ENCODE results near the gene CHRM1. TPM values are rescaled to one million over a fixed set of nuclear protein-coding genes. Genes with fewer than 3 reads are reported as not detected.

Gene CHRM1
- total and polyA plus RNA-seq, 2 of the 13 experiments (the other 11 are each of a cell fraction or from before 2014, with no cell fraction given), result not detected

DNA sequence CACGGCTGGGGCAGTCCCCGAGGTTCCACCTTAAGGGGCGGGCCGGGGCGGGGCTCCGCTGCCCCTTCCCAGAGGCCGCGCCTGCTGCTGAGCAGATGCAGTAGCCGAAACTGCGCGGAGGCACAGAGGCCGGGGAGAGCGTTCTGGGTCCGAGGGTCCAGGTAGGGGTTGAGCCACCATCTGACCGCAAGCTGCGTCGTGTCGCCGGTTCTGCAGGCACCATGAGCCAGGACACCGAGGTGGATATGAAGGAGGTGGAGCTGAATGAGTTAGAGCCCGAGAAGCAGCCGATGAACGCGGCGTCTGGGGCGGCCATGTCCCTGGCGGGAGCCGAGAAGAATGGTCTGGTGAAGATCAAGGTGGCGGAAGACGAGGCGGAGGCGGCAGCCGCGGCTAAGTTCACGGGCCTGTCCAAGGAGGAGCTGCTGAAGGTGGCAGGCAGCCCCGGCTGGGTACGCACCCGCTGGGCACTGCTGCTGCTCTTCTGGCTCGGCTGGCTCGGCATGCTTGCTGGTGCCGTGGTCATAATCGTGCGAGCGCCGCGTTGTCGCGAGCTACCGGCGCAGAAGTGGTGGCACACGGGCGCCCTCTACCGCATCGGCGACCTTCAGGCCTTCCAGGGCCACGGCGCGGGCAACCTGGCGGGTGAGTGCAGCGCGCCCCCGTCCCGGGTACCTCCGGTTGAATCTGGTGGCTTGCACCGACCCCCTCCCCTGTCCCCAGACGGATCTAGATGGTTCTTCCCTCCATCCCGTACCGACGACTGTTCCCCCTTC is 40.2 kb downstream of the CHRM1 start, which contains the start of gene SLC3A2 (continued):
- TF ChIP-seq ZNF550 (CRISPR knock-in tag; IDR thresholded peaks at IDR 0.05; ENCODE audit: borderline replicate concordance) (0 out of 2 replicates have a peak, but pooled peaks have one; percentile 61), ARNT2 (CRISPR knock-in tag; IDR thresholded peaks at IDR 0.05; ENCODE audit: low read depth) (peak; percentile 68), CEBPG (CRISPR knock-in tag; IDR thresholded peaks at IDR 0.05) (0 out of 2 replicates have a peak, but pooled peaks have one; percentile 17), ZFP82 (CRISPR knock-in tag; IDR thresholded peaks at IDR 0.05; ENCODE audit: borderline replicate concordance) (no peak), ETV5 (CRISPR knock-in tag; IDR thresholded peaks at IDR 0.05; ENCODE audit: borderline replicate concordance) (peak; percentile 28; the same call in 1 of the 2 replicates), HNRNPL (IDR thresholded peaks at IDR 0.05; ENCODE audit: low read depth, low read length) (peak; percentile 68; the same call in 1 of the 2 replicates), NBN (conservative IDR thresholded peaks at IDR 0.05) (no peak), KLF11 (CRISPR knock-in tag; IDR thresholded peaks at IDR 0.05) (no peak), TARDBP (CRISPR knock-in tag; IDR thresholded peaks at IDR 0.05) (peak; percentile 47), MLLT10 (CRISPR knock-in tag; IDR thresholded peaks at IDR 0.05) (0 out of 2 replicates have a peak, but pooled peaks have one; percentile 15)
- TF ChIP-seq, protein P1, sequence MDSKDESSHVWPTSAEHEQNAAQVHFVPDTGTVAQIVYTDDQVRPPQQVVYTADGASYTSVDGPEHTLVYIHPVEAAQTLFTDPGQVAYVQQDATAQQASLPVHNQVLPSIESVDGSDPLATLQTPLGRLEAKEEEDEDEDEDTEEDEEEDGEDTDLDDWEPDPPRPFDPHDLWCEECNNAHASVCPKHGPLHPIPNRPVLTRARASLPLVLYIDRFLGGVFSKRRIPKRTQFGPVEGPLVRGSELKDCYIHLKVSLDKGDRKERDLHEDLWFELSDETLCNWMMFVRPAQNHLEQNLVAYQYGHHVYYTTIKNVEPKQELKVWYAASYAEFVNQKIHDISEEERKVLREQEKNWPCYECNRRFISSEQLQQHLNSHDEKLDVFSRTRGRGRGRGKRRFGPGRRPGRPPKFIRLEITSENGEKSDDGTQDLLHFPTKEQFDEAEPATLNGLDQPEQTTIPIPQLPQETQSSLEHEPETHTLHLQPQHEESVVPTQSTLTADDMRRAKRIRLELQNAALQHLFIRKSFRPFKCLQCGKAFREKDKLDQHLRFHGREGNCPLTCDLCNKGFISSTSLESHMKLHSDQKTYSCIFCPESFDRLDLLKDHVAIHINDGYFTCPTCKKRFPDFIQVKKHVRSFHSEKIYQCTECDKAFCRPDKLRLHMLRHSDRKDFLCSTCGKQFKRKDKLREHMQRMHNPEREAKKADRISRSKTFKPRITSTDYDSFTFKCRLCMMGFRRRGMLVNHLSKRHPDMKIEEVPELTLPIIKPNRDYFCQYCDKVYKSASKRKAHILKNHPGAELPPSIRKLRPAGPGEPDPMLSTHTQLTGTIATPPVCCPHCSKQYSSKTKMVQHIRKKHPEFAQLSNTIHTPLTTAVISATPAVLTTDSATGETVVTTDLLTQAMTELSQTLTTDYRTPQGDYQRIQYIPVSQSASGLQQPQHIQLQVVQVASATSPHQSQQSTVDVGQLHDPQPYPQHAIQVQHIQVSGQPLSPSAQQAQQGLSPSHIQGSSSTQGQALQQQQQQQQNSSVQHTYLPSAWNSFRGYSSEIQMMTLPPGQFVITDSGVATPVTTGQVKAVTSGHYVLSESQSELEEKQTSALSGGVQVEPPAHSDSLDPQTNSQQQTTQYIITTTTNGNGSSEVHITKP (CRISPR knock-in tag; IDR thresholded peaks at IDR 0.05; ENCODE audit: low read depth), result peak; percentile 81
- TF ChIP-seq, protein P2, sequence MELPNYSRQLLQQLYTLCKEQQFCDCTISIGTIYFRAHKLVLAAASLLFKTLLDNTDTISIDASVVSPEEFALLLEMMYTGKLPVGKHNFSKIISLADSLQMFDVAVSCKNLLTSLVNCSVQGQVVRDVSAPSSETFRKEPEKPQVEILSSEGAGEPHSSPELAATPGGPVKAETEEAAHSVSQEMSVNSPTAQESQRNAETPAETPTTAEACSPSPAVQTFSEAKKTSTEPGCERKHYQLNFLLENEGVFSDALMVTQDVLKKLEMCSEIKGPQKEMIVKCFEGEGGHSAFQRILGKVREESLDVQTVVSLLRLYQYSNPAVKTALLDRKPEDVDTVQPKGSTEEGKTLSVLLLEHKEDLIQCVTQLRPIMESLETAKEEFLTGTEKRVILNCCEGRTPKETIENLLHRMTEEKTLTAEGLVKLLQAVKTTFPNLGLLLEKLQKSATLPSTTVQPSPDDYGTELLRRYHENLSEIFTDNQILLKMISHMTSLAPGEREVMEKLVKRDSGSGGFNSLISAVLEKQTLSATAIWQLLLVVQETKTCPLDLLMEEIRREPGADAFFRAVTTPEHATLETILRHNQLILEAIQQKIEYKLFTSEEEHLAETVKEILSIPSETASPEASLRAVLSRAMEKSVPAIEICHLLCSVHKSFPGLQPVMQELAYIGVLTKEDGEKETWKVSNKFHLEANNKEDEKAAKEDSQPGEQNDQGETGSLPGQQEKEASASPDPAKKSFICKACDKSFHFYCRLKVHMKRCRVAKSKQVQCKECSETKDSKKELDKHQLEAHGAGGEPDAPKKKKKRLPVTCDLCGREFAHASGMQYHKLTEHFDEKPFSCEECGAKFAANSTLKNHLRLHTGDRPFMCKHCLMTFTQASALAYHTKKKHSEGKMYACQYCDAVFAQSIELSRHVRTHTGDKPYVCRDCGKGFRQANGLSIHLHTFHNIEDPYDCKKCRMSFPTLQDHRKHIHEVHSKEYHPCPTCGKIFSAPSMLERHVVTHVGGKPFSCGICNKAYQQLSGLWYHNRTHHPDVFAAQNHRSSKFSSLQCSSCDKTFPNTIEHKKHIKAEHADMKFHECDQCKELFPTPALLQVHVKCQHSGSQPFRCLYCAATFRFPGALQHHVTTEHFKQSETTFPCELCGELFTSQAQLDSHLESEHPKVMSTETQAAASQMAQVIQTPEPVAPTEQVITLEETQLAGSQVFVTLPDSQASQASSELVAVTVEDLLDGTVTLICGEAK (IDR thresholded peaks at IDR 0.05), result no peak
- TF ChIP-seq, protein P2 (CRISPR knock-in tag; IDR thresholded peaks at IDR 0.05), result peak; percentile 78; the same call in 1 of the 2 replicates
- TF ChIP-seq, protein P3, sequence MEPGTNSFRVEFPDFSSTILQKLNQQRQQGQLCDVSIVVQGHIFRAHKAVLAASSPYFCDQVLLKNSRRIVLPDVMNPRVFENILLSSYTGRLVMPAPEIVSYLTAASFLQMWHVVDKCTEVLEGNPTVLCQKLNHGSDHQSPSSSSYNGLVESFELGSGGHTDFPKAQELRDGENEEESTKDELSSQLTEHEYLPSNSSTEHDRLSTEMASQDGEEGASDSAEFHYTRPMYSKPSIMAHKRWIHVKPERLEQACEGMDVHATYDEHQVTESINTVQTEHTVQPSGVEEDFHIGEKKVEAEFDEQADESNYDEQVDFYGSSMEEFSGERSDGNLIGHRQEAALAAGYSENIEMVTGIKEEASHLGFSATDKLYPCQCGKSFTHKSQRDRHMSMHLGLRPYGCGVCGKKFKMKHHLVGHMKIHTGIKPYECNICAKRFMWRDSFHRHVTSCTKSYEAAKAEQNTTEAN (CRISPR knock-in tag; conservative IDR thresholded peaks at IDR 0.05), result no peak
- TF ChIP-seq, protein P4, sequence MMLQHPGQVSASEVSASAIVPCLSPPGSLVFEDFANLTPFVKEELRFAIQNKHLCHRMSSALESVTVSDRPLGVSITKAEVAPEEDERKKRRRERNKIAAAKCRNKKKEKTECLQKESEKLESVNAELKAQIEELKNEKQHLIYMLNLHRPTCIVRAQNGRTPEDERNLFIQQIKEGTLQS (CRISPR knock-in tag; IDR thresholded peaks at IDR 0.05), result 0 out of 2 replicates have a peak, but pooled peaks have one; percentile 7

All from HepG2 (cell line).